Posterior vena cava (tissue), 2 donors: Measurements from ENCODE around the gene PHF1. TPM values are rescaled to one million over a fixed set of nuclear protein-coding genes. Genes with fewer than 3 reads are reported as not detected.

Experiments used
- DNase-seq: peaks from one replicate; pipeline ENCODE4 v3.0.0-alpha.2; 2020; ENCODE audit warnings: low spot score
- intact Hi-C, 2 donors: fragments of 100-400 bp; cut with DNase I; formaldehyde crosslinking; loops; one replicate each; pipeline versions ENCODE4 v1.14.1 to v1.14.2; 2022 to 2023
- microRNA-seq, 2 donors: library from miRNA; unstranded; fragments of <30 nt; microRNA quantifications; one replicate each; pipeline ENCODE4 v1.2.0, GENCODE V29; 2020 to 2021; ENCODE audit warnings: borderline microRNAs expressed in 2 of 2
- total RNA-seq, 2 donors: library from RNA; stranded (reverse); fragmentation: NEBNext Ultra II Directional; extraction: Animal tissue kit (Norgen Biotek cat#: 25700); gene quantifications; one replicate each; pipeline ENCODE4 v1.2.1, GENCODE V29; 2021
- donor health status: DM: yes; HTN: yes; CAD: no.
- donor health status: DM: yes; HTN: yes; CAD: no.

Gene PHF1
- total RNA-seq, 2 donors from 2014 or later = 46.3 to 67.6 TPM

- intact Hi-C loops = no loop called here
- no peak for DNase-seq
These were observed 33.0 kb downstream of the PHF1 start for GRCh38 chr6:33443619-33444504.

DNA sequence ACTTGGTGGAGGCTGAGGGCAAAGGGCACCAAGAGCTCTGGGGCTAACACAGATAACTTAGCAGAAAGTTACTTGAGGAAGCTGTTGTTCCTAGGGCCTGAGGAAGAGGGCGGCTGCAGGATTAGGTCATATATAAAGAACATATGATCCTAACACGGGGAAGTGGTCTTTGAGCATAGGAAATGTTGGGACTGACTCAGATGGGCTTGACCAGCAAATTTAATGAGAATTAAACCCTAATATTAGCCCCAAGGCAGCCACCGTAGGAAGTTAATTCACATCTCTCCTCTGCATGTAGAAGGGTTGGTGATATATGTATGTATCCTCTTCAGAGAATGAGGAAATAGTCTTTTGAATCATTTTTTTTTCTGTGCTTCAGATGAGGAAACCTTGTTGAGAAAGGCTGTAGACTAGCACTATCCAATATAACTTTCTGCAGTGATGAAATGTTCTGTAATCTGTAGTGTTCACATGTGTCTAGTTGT is 34.3 kb downstream of the PHF1 start:
- intact Hi-C loops = no loop called here
- DNase-seq = no peak

GRCh38 chr6:33446356-33446755 is 35.5 kb downstream of the PHF1 start:
- DNase-seq = no peak
- intact Hi-C loops = no loop called here

- intact Hi-C loops = no loop called here
- DNase-seq = no peak
These were observed 39.6 kb downstream of the PHF1 start for GRCh38 chr6:33450434-33450833.

GRCh38 chr6:33451606-33452005 is 40.8 kb downstream of the PHF1 start:
- intact Hi-C loops = no loop called here
- no peak for DNase-seq

DNA sequence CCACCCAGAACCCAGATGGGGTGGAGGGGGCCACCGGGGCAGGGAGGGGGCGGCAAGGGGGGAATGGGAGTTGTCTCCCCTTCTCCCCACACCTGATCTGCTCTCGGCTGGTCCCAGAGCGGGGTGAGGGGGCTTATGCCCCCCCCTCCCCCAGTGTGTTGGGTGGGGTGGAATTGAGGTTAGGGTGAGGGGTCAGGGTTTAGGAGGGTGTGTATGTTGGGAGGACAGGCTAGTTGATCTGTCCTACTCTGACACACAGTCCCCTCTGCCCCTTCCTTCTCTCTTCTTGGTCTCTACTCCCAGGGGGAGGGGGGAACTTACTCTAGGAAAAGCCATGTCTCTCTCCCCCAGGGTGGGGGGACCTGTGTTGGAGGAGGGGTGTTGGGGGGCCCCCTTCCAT is 41.7 kb downstream of the PHF1 start:
- DNase-seq = no peak
- intact Hi-C loops = no loop called here

DNA sequence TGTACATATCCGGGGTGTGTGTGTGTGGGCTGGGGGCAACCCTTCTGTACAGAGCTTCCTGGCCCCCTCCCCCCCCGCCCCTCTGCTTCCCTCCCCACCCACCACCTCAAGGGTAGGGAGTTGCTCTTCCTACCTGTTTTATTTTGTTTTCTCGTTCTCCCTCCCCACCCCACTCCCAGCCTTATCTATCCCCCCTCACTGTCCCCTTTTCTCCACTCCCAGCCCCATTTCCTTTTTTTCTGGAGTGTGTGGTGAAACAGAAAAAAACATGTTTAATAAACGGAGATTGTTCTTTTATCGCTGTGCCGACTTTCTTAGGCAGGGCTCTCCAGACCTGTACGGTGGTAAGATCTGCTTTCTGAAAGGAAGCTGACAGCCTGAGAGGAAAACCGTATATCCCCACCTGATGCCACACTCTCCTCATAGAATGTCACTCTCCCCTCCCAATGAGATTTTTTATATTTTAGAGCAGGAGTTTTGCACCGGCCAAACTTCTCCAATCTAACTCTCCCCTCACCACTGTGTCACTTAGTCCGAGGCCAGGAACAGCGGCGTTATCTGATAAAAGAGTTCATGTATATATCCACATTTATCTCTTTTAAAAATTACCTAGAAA is 42.7 kb downstream of the PHF1 start:
- no peak for DNase-seq
- intact Hi-C loops = no loop called here

- intact Hi-C loops = no loop called here
- peak; percentile 98 for DNase-seq
These were observed 43.5 kb downstream of the PHF1 start, which contains the start of gene ZBTB9 for GRCh38 chr6:33454009-33454946. TSS of gene ZBTB9 (plus strand) at chr6:33454576. CDS start at chr6:33455101, 525 bp downstream.

- intact Hi-C loops = no loop called here
- DNase-seq = no peak
These were observed 44.2 kb downstream of the PHF1 start for GRCh38 chr6:33455051-33455450.

GRCh38 chr6:33456156-33456555 is 45.3 kb downstream of the PHF1 start:
- DNase-seq = no peak

GRCh38 chr6:33458676-33459075 is 47.9 kb downstream of the PHF1 start:
- intact Hi-C loops = no loop called here
- no peak for DNase-seq

More at GRCh38 chr6:33456156-33456555, 45.3 kb downstream of the PHF1 start:
- intact Hi-C loops = loop anchor here in 1 of 2 donors (1.0 kb wide), 1 partner anchor 27 kb away; no protein-coding TSS in a partner anchor

- DNase-seq = no peak
- intact Hi-C loops = no loop called here
These were observed 48.4 kb downstream of the PHF1 start for GRCh38 chr6:33459226-33459625.

Small RNA genes within 50 kb of the gene (microRNA-seq; reads per million reads assigned to microRNA genes)
- 0 reads per million in 2 donors for gene MIR5004

Other genes starting within 250 kb of the PHF1 start
- 1 to 10 TPM in 1 of 2 donors, under 1 TPM in 1; 0.43 to 1.0 TPM for gene COL11A2, start 218.5 kb upstream of the PHF1 start, total RNA-seq
- 10 to 100 TPM; 31.3 to 31.7 TPM for gene RXRB, start 210.3 kb upstream of the PHF1 start, total RNA-seq
- 10 to 100 TPM; 79.4 to 86.2 TPM for gene SLC39A7, start 210.1 kb upstream of the PHF1 start, total RNA-seq
- gene HSD17B8, start 206.4 kb upstream of the PHF1 start, total RNA-seq = 1 to 10 TPM; 2.8 to 4.0 TPM
- gene RING1, start 202.5 kb upstream of the PHF1 start, total RNA-seq = 10 to 100 TPM; 29.8 to 32.2 TPM
- gene VPS52, start 139.1 kb upstream of the PHF1 start, total RNA-seq = 10 to 100 TPM; 27.8 to 44.0 TPM
- gene RPS18, start 138.9 kb upstream of the PHF1 start, total RNA-seq = 1,000 to 10,000 TPM; 1,709 to 1,844 TPM
- gene B3GALT4, start 133.9 kb upstream of the PHF1 start, total RNA-seq = 10 to 100 TPM in 1 of 2 donors, 1 to 10 TPM in 1; 9.5 to 14.1 TPM
- 10 to 100 TPM; 31.7 to 40.3 TPM for gene WDR46, start 121.8 kb upstream of the PHF1 start, total RNA-seq
- gene PFDN6, start 121.4 kb upstream of the PHF1 start, total RNA-seq = 10 to 100 TPM; 29.1 to 31.0 TPM
- gene RGL2, start 112.1 kb upstream of the PHF1 start, total RNA-seq = 10 to 100 TPM; 52.4 to 52.8 TPM
- 10 to 100 TPM; 57.7 to 65.8 TPM for gene TAPBP, start 96.9 kb upstream of the PHF1 start, total RNA-seq
- 10 to 100 TPM; 15.7 to 17.0 TPM for gene ZBTB22, start 93.3 kb upstream of the PHF1 start, total RNA-seq
- gene DAXX, start 88.1 kb upstream of the PHF1 start, total RNA-seq = 10 to 100 TPM; 30.3 to 42.3 TPM
- gene KIFC1, start 19.2 kb upstream of the PHF1 start, total RNA-seq = 1 to 10 TPM in 1 of 2 donors, under 1 TPM in 1; 0.29 to 1.0 TPM
- gene CUTA, start 7.1 kb downstream of the PHF1 start, total RNA-seq = 100 to 1,000 TPM; 107 to 110 TPM
- gene SYNGAP1, start 9.1 kb downstream of the PHF1 start, total RNA-seq = 10 to 100 TPM; 15.4 to 19.3 TPM
- gene ZBTB9, start 43.6 kb downstream of the PHF1 start, total RNA-seq = 1 to 10 TPM; 3.9 to 5.0 TPM
- gene BAK1, start 169.3 kb downstream of the PHF1 start, total RNA-seq = 10 to 100 TPM; 12.4 to 17.7 TPM
- 10 to 100 TPM; 15.6 to 17.1 TPM for gene ITPR3, start 210.3 kb downstream of the PHF1 start, total RNA-seq